ENCODE data around the gene ITGB3BP. TPM values are rescaled to one million over a fixed set of nuclear protein-coding genes. Genes with fewer than 3 reads are reported as not detected.

Gene ITGB3BP, protein sequence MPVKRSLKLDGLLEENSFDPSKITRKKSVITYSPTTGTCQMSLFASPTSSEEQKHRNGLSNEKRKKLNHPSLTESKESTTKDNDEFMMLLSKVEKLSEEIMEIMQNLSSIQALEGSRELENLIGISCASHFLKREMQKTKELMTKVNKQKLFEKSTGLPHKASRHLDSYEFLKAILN
- 13.4 and 17.6 TPM in 2 replicates for total RNA-seq

DNA sequence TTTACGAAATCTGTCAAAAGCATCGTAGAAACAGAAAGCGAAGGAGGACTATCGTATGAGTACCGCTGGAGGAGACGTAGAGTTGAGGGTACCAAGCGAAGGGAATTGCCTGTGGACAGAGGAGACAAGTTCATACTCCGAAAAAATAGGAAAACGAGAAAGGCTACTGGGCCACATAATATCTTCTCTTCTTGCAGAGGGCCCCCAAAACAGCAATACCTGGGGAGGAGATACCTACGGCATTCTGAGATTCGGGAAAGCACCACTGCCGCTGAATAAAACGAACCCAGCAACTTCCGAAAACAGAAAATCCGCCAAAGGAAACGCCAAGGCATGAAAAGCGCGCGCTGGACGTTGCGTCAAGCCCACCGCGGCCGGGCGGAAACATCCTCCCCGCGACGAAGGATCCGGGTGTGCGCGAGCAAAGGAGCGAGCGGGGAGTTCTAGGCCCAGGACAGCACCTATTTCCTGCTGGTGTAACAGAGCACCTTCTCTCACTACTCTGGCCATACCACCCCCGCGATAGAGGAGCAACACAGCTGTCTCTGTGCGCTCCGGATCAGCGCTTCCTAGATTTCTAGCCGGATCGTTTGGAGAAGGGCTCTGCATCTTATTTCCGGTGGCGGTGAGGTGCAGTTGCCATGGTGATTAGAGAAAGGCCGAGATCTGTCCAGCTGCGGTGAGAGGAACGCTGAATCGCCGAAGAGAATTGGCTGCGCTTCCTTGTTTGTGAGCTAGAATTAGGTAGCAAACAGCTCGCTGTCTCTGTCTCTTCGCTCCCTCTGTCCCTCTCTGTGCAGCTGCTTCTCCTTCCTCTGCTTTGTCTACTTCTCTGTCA lies at the start of gene ITGB3BP, which contains the start of gene EFCAB7:
Gene ITGB3BP, minus strand, starts transcription at position 335 of the 838 bp plus-strand sequence. Its CDS starts 92 bp downstream, at position 243.
Gene EFCAB7, plus strand, starts transcription at position 635 of the 838 bp plus-strand sequence. CDS start 2,048 bp downstream, outside the sequence.

Other genes starting within 250 kb of the ITGB3BP start
- not detected in 2 replicates for gene FOXD3, start 200.7 kb downstream of the ITGB3BP start, total RNA-seq
- 12.5 and 13.7 TPM in 2 replicates for gene ALG6, start 155.6 kb downstream of the ITGB3BP start, total RNA-seq
- gene EFCAB7, start 300 bp upstream of the ITGB3BP start, total RNA-seq: 3.4 and 4.2 TPM in 2 replicates
- 29.5 and 64.3 TPM in 2 replicates for gene PGM1, start 70.2 kb upstream of the ITGB3BP start, total RNA-seq

Measured in endothelial cell of coronary artery (primary cell).